Tibial nerve (tissue), 3 donors: ENCODE results near the gene TCAP.

ENCODE experiments used
- POLR2A ChIP-seq, 2 donors: fragments of 450-650 bp; IDR thresholded peaks; one replicate each; pipeline ENCODE4 v1.6.1; 2017; ENCODE audit warnings: antibody characterized with exemption in 2 of 2, mild to moderate bottlenecking in 2 of 2, moderate library complexity in 2 of 2
- TF ChIP-seq, protein P1 (sequence below), 5 experiments: fragments of 200-600 bp in 3 of 5; fragments of 450-650 bp in 2 of 5; sonication (generic) in 3 of 5; IDR thresholded peaks; one replicate each; pipeline ENCODE4 v1.5.1; 2016 to 2019; ENCODE audit warnings: antibody characterized with exemption in 5 of 5, mild to moderate bottlenecking in 3 of 5, moderate library complexity in 2 of 5

- TF ChIP-seq, protein P1, sequence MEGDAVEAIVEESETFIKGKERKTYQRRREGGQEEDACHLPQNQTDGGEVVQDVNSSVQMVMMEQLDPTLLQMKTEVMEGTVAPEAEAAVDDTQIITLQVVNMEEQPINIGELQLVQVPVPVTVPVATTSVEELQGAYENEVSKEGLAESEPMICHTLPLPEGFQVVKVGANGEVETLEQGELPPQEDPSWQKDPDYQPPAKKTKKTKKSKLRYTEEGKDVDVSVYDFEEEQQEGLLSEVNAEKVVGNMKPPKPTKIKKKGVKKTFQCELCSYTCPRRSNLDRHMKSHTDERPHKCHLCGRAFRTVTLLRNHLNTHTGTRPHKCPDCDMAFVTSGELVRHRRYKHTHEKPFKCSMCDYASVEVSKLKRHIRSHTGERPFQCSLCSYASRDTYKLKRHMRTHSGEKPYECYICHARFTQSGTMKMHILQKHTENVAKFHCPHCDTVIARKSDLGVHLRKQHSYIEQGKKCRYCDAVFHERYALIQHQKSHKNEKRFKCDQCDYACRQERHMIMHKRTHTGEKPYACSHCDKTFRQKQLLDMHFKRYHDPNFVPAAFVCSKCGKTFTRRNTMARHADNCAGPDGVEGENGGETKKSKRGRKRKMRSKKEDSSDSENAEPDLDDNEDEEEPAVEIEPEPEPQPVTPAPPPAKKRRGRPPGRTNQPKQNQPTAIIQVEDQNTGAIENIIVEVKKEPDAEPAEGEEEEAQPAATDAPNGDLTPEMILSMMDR (IDR thresholded peaks at IDR 0.05): no peak
- TF ChIP-seq POLR2A (IDR thresholded peaks at IDR 0.05): no peak
Observed at GRCh38 chr17:39715375-39716072, 50.4 kb downstream of the TCAP start.
